ENCODE results near the gene ASAP3. TPM values are rescaled to one million over a fixed set of nuclear protein-coding genes. Genes with fewer than 3 reads are reported as not detected.
A peak's percentile ranks its signal among the peaks of the same experiment; 100 is the strongest.

Gene ASAP3
- total and polyA plus RNA-seq, 9 donors = 37.3 to 147 (median 91.0) TPM

DNA sequence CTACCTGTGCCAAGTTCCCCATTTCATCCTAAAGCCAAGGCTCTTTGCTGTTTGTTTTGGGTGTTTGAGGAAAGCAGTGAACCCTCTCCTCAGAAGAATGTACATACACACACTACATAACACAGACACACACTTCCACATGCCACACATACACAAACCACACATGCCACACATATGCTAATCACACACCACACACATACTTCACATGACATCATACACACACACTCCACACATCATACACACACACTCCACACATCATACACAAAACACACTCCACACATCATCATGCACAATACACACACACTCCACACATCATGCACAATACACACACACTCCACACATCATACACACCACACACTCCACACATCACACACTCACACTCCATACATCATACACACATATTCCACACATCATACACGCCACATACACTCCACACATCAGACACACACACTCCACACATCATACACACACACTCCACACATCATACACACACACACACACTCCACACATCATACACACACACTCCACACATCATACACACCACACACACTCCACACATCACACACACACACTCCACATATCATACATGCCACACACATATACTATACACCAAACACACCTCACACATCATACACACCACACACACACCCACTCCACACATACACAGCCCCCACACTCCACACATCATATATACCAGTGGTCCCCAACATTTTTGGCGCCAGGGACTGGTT is 91.7 kb downstream of the ASAP3 start:
- H3K4me1 ChIP-seq (ENCODE audit: insufficient read depth) = peaks cover 23% of the 10 kb centered on the region
- H3K27me3 ChIP-seq = no peaks in the 10 kb centered on the region
- H3K36me3 ChIP-seq = no peaks in the 10 kb centered on the region
- no peak for DNase-seq
- WGBS, 3 donors = 67 to 84% (median 74%) methylated on average over 2 of the region's 2 CpGs
- no peak overlapping the region for H3K4me3 ChIP-seq
- H3K27ac ChIP-seq = no peak overlapping the region
- intact Hi-C loops (cut with DNase I) = no loop called here
- TF ChIP-seq POLR2A (IDR thresholded peaks at IDR 0.05) (no peak), EP300 (IDR thresholded peaks at IDR 0.05) (no peak)
- TF ChIP-seq, protein P1, sequence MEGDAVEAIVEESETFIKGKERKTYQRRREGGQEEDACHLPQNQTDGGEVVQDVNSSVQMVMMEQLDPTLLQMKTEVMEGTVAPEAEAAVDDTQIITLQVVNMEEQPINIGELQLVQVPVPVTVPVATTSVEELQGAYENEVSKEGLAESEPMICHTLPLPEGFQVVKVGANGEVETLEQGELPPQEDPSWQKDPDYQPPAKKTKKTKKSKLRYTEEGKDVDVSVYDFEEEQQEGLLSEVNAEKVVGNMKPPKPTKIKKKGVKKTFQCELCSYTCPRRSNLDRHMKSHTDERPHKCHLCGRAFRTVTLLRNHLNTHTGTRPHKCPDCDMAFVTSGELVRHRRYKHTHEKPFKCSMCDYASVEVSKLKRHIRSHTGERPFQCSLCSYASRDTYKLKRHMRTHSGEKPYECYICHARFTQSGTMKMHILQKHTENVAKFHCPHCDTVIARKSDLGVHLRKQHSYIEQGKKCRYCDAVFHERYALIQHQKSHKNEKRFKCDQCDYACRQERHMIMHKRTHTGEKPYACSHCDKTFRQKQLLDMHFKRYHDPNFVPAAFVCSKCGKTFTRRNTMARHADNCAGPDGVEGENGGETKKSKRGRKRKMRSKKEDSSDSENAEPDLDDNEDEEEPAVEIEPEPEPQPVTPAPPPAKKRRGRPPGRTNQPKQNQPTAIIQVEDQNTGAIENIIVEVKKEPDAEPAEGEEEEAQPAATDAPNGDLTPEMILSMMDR (IDR thresholded peaks at IDR 0.05) = no peak
- no peaks in the 10 kb centered on the region for H3K9me3 ChIP-seq

DNA sequence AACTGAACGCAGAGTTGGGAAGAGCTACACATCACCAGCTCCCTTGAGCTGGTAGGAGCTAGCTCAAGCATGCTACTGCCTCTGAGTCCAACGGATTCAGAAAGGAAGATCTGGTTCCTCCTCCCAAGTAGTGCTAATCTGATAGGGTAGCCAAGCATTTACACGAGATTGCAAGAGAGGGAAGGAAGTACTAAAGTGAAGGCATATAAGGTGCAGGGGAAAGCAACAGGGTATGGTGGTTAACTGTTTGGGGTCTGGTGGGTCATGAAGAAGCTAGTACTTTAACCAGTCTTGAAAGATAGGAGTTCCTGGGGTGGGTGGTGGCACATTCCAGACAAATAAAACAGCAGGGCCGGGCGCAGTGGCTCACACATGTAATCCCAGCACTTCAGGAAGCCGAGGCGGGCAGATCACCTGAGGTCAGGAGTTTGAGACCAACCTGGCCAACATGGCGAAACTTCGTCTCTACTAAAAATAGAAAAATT is 94.1 kb downstream of the ASAP3 start:
- TF ChIP-seq, protein P1 (IDR thresholded peaks at IDR 0.05) = no peak
- TF ChIP-seq POLR2A (IDR thresholded peaks at IDR 0.05) (no peak), EP300 (IDR thresholded peaks at IDR 0.05) (no peak)
- no peak for DNase-seq
- 72 to 78% (median 77%) methylated on average over 9 of the region's 9 CpGs for WGBS, 3 donors
- intact Hi-C loops (cut with DNase I) = no loop called here
- peaks cover 19% of the 10 kb centered on the region for H3K4me1 ChIP-seq (ENCODE audit: insufficient read depth)
- no peak overlapping the region for H3K27ac ChIP-seq
- H3K4me3 ChIP-seq = no peak overlapping the region
- no peaks in the 10 kb centered on the region for H3K9me3 ChIP-seq
- H3K27me3 ChIP-seq = no peaks in the 10 kb centered on the region
- no peaks in the 10 kb centered on the region for H3K36me3 ChIP-seq

DNA sequence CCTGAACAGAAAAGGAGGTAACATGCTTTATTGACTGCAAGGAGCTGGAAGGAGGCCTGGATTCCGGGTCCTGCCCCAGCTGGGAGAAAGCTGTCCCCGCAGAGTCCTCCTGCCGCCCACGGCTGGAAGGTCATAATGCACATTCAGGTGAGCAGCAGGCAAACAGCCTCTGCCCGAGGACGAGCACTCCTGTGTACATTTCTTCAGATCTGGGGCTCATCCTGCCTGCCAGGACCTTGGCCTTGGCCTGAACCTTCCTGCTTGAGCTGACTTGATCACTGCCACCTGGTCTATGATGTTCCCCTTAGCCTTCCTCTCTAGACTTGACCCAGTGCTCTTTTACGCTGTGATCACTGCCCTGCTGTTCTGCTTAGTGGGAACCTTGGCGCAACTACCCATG is 96.5 kb downstream of the ASAP3 start:
- peak in 2 of 5 donors; percentile 56 to 74 for DNase-seq
- Histone ChIP-seq H3K4me1 (ENCODE audit: insufficient read depth) (peaks cover 13% of the 10 kb centered on the region), H3K27ac (peak overlapping the region; percentile 20 to 49), H3K36me3 (no peaks in the 10 kb centered on the region), H3K9me3 (no peaks in the 10 kb centered on the region), H3K27me3 (no peaks in the 10 kb centered on the region), H3K4me3 (no peak overlapping the region)
- 14 to 20% (median 15%) methylated on average over 6 to 8 of the region's 8 CpGs for WGBS, 3 donors
- TF ChIP-seq EP300 (IDR thresholded peaks at IDR 0.05) (no peak), POLR2A (IDR thresholded peaks at IDR 0.05) (no peak)
- TF ChIP-seq, protein P1 (IDR thresholded peaks at IDR 0.05) = no peak
- intact Hi-C loops (cut with DNase I) = no loop called here

DNA sequence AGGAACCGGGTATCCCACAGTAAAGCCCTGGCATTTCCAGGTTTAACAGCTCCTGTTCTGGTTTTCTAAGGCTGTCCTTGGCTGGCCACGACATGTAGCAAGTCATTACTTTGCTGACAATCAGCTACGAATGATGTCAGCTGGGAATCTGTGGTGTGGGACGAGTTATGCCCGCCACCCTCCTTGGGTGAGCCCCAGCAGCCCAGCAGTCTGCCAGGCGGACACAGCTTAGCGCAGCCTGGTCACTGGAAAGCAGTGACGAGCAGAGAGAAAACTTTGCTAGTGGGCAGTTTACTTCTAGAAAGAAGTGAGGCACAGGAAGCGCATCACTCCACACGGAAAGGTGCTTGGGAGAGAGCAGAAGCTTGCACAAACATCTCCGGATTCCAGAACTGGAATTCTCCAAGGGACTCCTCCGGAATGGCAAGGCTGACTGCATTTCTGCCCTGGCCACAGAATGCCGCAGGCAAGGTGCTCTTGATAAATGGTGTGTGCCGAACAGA is 98.8 kb downstream of the ASAP3 start:
- intact Hi-C loops (cut with DNase I) = no loop called here

More for the DNA sequence above, 98.8 kb downstream of the ASAP3 start:
- H3K36me3 ChIP-seq = no peaks in the 10 kb centered on the region
- peaks cover 10% of the 10 kb centered on the region for H3K4me1 ChIP-seq (ENCODE audit: insufficient read depth)
- no peak overlapping the region for H3K27ac ChIP-seq
- TF ChIP-seq, protein P1 (IDR thresholded peaks at IDR 0.05) = no peak
- 80 to 87% (median 83%) methylated on average over 14 of the region's 14 CpGs for WGBS, 3 donors
- no peaks in the 10 kb centered on the region for H3K27me3 ChIP-seq
- no peaks in the 10 kb centered on the region for H3K9me3 ChIP-seq
- DNase-seq = peak in 1 of 5 donors; percentile 28
- H3K4me3 ChIP-seq = no peak overlapping the region
